GM19351 (cell line): ENCODE results near the gene ASIC3.
A peak's percentile ranks its signal among the peaks of the same experiment; 100 is the strongest.

Experiments
- ATAC-seq: cut with Tn5 transposase; IDR thresholded peaks from one replicate; pipeline ENCODE4 v1.9.1; 2021; ENCODE audit warnings: mild to moderate bottlenecking, moderate library complexity; ENCODE audit not compliant: unreplicated experiment

ASIC3 gene

GRCh38 chr7:151069841-151070573 lies 21.7 kb downstream of the ASIC3 start:
- no peak for ATAC-seq

GRCh38 chr7:151070574-151070960 lies 22.2 kb downstream of the ASIC3 start:
- no peak for ATAC-seq

- ATAC-seq, result no peak
Measured at GRCh38 chr7:151071032-151071866, 22.9 kb downstream of the ASIC3 start.

GRCh38 chr7:151073990-151074389 lies 25.7 kb downstream of the ASIC3 start:
- ATAC-seq, result no peak

GRCh38 chr7:151074817-151075661 lies 26.7 kb downstream of the ASIC3 start:
- ATAC-seq, result no peak

- no peak for ATAC-seq
Measured at GRCh38 chr7:151075662-151075971, 27.3 kb downstream of the ASIC3 start.

- no peak for ATAC-seq
Measured at GRCh38 chr7:151075978-151076426, 27.7 kb downstream of the ASIC3 start.

GRCh38 chr7:151076863-151077704 lies 28.8 kb downstream of the ASIC3 start:
- ATAC-seq, result no peak

GRCh38 chr7:151077705-151078232 lies 29.4 kb downstream of the ASIC3 start:
- ATAC-seq, result no peak

- no peak for ATAC-seq
Measured at GRCh38 chr7:151078233-151079040, 30.1 kb downstream of the ASIC3 start.

GRCh38 chr7:151079199-151079910 lies 31.0 kb downstream of the ASIC3 start:
- no peak for ATAC-seq

- ATAC-seq, result no peak
Measured at GRCh38 chr7:151080067-151080521, 31.8 kb downstream of the ASIC3 start.

- ATAC-seq, result peak; percentile 76
Measured at GRCh38 chr7:151080522-151081169, 32.3 kb downstream of the ASIC3 start, which contains the start of gene FASTK. Gene FASTK, minus strand, starts transcription at chr7:151080809. Its CDS starts 43 bp downstream, at chr7:151080766.

- no peak for ATAC-seq
Measured at GRCh38 chr7:151081170-151082101, 33.1 kb downstream of the ASIC3 start.

- no peak for ATAC-seq
Measured at GRCh38 chr7:151082141-151083070, 34.1 kb downstream of the ASIC3 start.
